ENCODE measurements around the gene SDK2. TPM values are rescaled to one million over a fixed set of nuclear protein-coding genes. Genes with fewer than 3 reads are reported as not detected.

The SDK2 gene
- total RNA-seq, 4 donors from 2014 or later: 1.4 to 6.8 (median 3.3) TPM

DNA sequence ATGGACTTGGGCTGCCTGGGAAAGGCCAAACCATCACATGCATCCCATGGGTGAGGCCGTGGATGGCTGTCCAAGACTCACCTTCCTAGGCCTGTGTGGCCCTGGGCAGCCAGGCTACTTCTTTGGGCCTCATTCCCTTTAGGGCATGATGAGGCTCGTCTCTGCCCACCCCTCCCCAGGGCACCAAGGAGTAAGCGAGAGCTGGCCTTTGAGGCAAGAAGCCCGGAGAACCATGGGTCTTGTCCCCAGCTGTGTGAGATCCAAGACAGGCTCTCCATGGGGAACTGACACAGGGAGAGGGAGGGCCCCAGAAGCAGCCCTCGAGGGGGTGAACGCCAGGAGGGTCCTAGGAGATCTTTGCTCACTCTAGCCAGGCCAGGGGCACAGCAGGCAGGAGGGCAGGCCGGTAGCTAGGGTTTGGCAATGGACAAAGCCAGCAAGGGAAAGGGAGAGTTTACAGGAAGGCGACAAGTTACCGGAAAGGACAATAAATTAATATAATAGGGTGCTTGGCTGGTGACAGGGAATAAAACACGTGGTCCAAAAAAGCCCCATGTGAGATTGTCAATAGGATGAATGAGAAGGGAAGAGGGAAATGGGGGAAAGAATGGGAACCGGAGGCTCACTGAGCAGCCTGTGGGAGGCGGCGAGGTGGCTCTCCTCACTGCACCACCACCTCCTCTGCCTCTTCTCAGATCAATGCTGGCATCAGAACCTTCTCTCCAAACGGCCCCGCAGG, 119.1 kb downstream of the SDK2 start:
- no peak for TF ChIP-seq POLR2AphosphoS5 (IDR thresholded peaks at IDR 0.05)
- no peak for TF ChIP-seq EP300 (IDR thresholded peaks at IDR 0.05)
- TF ChIP-seq POLR2A (IDR thresholded peaks at IDR 0.05): no peak
- TF ChIP-seq, protein P1, sequence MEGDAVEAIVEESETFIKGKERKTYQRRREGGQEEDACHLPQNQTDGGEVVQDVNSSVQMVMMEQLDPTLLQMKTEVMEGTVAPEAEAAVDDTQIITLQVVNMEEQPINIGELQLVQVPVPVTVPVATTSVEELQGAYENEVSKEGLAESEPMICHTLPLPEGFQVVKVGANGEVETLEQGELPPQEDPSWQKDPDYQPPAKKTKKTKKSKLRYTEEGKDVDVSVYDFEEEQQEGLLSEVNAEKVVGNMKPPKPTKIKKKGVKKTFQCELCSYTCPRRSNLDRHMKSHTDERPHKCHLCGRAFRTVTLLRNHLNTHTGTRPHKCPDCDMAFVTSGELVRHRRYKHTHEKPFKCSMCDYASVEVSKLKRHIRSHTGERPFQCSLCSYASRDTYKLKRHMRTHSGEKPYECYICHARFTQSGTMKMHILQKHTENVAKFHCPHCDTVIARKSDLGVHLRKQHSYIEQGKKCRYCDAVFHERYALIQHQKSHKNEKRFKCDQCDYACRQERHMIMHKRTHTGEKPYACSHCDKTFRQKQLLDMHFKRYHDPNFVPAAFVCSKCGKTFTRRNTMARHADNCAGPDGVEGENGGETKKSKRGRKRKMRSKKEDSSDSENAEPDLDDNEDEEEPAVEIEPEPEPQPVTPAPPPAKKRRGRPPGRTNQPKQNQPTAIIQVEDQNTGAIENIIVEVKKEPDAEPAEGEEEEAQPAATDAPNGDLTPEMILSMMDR (IDR thresholded peaks at IDR 0.05): no peak
- Histone ChIP-seq H3K4me1 (no peaks in the 10 kb centered on the region), H3K36me3 (no peaks in the 10 kb centered on the region), H3K4me3 (no peak overlapping the region), H3K27ac (no peak overlapping the region), H3K27me3 (peaks cover 5% of the 10 kb centered on the region), H3K9me3 (no peaks in the 10 kb centered on the region)
- WGBS: 81% methylated on average over 13 of the region's 15 CpGs
- no peak for DNase-seq (ENCODE audit: low spot score in 2 of 2)

DNA sequence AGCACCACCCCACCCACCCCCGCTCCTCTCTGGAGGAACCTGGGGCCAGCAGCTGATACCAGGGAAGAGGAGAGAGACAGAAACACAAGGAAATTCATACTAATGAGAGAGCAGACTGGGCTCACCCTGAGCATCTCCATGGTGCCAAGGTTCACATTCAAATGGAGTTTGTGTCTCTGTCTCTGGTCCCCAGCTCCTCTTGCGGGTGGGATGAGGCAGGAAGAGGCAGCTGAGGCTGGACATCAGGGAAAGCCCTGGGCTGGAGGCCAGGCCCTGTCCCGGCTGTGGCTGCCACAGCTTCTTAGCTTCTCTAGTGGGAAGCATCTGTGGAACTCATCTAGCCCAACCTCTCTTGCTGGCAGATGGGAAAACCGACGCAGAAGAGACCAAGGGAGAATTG, 121.5 kb downstream of the SDK2 start:
- no peak for TF ChIP-seq POLR2AphosphoS5 (IDR thresholded peaks at IDR 0.05)
- no peak for TF ChIP-seq EP300 (IDR thresholded peaks at IDR 0.05)
- TF ChIP-seq, protein P1 (IDR thresholded peaks at IDR 0.05): no peak
- H3K9me3 ChIP-seq: no peaks in the 10 kb centered on the region
- H3K36me3 ChIP-seq: no peaks in the 10 kb centered on the region
- H3K4me3 ChIP-seq: no peak overlapping the region
- WGBS: 84% methylated on average over 5 of the region's 5 CpGs
- H3K27me3 ChIP-seq: peaks cover 5% of the 10 kb centered on the region
- H3K27ac ChIP-seq: no peak overlapping the region
- DNase-seq (ENCODE audit: low spot score in 2 of 2): no peak
- no peaks in the 10 kb centered on the region for H3K4me1 ChIP-seq

DNA sequence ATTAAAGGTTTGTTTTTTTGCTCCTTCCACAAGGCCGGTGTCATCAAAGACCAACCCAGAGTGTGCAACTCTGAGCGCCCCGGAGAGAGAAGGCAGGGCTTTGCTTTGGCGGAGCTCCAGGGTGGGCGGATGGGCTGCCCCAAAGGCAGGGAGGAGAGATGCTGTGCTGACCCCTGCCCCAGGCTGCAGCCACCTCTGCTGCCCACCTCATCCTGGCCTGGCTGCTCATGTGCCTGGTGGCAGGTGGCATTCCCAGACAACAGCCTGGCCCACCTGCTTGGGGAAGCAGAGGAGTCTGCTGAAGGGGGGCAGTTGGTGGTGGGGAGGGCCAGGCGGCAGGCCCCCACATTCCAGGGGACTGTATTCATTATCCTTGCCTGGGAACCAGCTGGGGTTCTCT, 122.1 kb downstream of the SDK2 start:
- peaks cover 5% of the 10 kb centered on the region for H3K27me3 ChIP-seq
- TF ChIP-seq POLR2AphosphoS5 (IDR thresholded peaks at IDR 0.05) (no peak), EP300 (IDR thresholded peaks at IDR 0.05) (no peak), POLR2A (IDR thresholded peaks at IDR 0.05) (no peak)
- no peaks in the 10 kb centered on the region for H3K4me1 ChIP-seq
- DNase-seq (ENCODE audit: low spot score in 2 of 2): no peak
- no peaks in the 10 kb centered on the region for H3K36me3 ChIP-seq
- no peaks in the 10 kb centered on the region for H3K9me3 ChIP-seq
- H3K4me3 ChIP-seq: no peak overlapping the region
- no peak overlapping the region for H3K27ac ChIP-seq
- 71% methylated on average over 1 of the region's 6 CpGs for WGBS

DNA sequence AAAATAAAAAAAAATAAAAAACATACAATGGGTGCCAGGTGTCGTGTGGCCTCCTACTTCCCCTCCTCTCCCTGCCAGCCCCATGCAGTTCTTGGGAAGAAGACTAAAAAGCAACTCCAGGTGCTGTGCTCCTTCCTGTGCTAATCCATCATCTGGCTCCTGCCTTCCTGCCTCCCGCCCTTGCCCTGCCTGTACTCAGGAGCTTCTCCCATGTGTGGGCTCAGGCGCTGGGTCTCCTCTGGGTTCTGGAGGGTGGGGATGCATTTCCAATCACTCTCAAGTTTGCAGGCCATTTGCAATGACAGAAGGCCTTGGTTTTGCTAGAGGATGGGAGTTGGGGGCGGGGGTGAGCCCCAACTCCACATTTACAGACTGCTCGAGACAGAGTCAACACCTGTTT, 122.9 kb downstream of the SDK2 start:
- Histone ChIP-seq H3K4me1 (no peaks in the 10 kb centered on the region), H3K4me3 (no peak overlapping the region), H3K36me3 (no peaks in the 10 kb centered on the region), H3K27me3 (peaks cover 5% of the 10 kb centered on the region), H3K9me3 (no peaks in the 10 kb centered on the region), H3K27ac (no peak overlapping the region)
- DNase-seq (ENCODE audit: low spot score in 2 of 2): no peak
- WGBS: 90% methylated on average over 5 of the region's 5 CpGs
- TF ChIP-seq POLR2AphosphoS5 (IDR thresholded peaks at IDR 0.05) (no peak), EP300 (IDR thresholded peaks at IDR 0.05) (no peak), POLR2A (IDR thresholded peaks at IDR 0.05) (no peak)
- TF ChIP-seq, protein P1 (IDR thresholded peaks at IDR 0.05): no peak

DNA sequence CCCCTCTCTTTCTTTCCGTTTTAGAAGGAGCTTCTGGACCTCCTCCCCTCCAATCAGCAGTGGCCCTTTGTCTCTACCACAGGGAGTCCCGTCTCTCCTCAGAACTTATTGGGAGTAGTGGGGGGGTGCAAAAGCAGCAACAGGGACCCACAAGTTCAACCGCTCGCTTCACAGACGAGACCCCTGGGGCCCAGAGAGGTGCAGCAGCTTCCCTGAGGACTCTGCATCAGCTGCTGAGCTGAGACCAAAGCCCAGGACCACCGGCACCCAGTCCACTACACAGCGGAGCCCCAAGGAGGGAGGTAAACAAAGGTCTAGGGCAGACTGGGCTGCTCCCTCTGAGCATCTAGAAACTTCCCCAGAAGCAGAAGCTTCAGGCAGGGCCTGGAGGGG, 123.9 kb downstream of the SDK2 start:
- Histone ChIP-seq H3K4me3 (no peak overlapping the region), H3K27ac (no peak overlapping the region), H3K9me3 (no peaks in the 10 kb centered on the region), H3K4me1 (no peaks in the 10 kb centered on the region), H3K27me3 (no peaks in the 10 kb centered on the region), H3K36me3 (no peaks in the 10 kb centered on the region)
- no peak for DNase-seq (ENCODE audit: low spot score in 2 of 2)
- TF ChIP-seq POLR2A (IDR thresholded peaks at IDR 0.05) (no peak), POLR2AphosphoS5 (IDR thresholded peaks at IDR 0.05) (no peak), EP300 (IDR thresholded peaks at IDR 0.05) (no peak)
- TF ChIP-seq, protein P1 (IDR thresholded peaks at IDR 0.05): no peak
- 81% methylated on average over 5 of the region's 7 CpGs for WGBS
